ENCODE results near the gene UMODL1.

Gene UMODL1

DNA sequence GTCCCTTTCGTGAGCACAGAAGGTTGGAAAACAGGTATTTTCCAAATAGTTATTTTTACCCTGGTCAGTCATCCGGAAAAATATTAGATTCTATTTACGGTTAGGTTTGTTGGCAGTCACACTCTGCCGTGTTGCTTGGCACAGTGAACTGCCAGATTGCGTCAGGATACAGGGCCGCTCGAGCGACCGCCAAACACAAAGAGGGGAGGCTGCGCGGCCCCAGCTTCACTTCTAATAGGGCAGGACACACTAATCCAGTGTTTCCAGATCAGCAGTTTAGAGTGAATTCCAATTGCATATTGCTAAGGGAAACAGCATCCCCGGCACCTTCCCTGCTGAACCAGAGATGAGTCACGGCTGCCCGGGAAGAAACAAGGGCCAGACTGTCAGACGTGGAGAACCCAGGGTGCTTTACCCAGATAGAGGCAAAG is 22.9 kb downstream of the UMODL1 start:
- DNase-seq = peak in 7 of 56 donors; percentile 16 to 54 (median 25)

DNA sequence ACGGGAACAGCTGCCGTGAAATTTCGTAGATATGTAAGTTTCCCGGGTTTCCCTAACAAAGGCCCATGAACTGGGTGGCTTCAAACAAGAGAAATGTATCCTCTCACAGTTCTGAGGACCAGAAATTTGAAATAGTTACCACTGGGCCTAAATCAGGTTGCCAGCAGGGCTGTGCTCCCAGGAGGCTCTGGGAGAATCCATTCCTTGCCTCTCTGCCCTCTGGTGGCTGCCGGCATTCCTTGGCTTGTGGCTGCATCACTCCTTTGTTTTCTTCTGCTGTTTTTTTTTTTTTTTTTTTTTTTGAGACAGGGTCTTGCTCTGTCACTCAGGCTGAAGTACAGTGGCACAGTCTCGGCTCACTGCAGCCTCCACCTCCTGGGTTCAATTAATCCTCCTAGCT is 23.7 kb downstream of the UMODL1 start:
- no peak for DNase-seq

DNA sequence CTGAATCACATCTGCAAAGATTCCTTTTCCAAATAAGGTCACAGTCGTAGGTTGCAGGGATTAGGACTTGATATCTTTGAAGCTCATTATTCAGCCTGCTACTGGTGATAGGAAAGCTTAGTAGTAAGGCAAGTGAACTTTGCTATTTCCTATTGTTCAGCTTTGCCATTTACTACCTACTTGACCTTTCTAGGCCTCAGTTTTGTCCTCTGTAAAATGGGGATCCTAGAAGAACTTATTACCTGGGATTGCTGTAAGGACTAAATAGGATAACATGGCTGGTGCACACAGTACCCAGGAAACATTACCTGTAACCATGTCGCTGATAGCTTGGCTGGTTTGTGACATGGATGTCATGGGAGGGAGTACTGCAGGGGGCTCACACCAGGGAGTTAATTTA is 24.5 kb downstream of the UMODL1 start:
- DNase-seq = no peak

DNA sequence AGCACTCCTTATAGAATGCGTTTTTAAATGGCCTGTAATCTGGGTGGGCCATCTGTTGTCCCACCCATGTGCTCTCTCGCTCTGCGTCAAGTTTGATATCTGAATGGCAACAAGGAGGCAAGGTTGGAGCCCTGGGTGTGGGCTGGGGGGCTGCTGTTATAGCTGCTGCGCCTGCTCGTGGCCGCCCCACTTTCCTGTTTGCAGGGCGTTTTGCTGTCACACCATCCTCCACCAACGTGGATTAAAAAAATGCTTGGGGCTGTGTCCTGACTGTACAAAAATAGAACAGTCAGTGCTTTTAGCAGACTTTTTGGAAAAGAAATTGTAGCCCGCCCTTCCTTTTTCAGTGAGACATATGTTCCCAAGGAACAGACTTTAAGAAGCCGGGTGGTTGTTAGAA is 25.4 kb downstream of the UMODL1 start:
- no peak for DNase-seq

DNA sequence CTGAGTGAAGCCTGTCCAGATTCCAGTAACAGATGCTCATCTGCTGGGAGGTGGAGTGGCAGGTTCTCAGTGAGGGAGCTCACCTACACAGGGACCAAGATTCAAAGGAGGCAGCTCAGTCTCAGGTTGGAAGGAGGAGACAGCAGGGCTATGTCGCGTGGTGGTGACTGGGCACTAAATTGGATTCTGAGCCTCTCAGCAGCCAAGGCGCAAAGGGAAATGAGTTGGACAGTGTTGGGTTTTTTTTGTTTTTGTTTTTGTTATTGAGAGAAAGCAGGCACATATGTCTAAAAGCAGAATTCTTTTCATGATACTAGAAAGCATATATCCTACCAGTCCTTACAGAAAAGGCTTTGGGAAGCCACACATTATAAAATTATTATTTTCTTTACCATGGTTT is 26.2 kb downstream of the UMODL1 start:
- no peak for DNase-seq

DNA sequence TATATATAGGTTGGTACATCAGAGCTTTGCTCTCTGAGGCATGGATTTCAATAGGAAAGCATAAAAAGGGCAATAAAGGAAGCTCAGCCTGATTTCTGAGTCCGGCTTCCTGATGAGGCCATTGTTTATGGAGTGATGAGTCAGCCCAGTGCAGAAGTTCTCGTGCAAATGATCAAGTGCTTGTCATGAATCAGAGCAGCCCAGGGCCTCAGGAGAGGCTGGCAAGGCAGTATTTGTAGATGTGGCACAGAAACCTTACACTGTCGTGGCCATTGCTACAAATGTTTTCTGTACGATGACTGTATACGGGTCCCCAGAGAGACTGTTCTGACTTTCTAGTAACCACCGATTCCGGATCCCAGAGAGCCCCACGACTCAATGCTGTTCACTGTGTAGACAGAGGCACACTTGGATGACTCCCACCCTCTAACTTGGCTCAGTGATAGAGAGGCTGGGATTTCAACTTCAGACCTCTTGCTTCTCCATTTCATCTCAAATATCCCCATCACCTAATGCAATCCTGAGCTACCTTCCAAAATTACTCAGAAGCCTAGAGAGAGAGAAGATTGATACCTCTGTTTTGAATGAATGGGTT is 26.8 kb downstream of the UMODL1 start:
- peak in 3 of 56 donors; percentile 13 to 65 (median 21) for DNase-seq

DNA sequence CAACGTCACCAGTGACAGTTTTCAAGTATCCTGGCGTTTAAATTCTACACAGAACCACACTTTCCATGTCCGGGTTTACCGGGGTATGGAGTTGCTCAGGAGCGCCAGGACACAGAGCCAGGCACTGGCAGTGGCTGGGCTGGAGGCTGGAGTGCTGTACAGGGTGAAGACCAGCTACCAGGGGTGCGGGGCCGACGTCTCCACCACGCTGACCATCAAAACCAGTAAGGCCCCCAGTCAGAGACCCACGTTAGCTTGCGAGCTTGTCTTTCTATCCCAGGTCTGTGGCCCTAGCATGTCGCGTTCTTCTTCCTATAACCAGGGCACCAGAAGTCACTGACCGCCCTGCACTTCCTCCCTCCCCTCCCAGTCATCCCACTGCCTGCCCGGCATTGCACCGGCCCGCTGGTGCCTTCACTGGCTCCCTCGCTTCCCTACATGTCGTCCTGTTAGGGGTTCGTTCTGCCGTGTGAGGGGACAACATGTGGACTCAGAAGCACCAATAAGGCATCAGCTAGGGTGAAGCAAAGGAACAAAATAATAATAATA is 27.9 kb downstream of the UMODL1 start:
- DNase-seq = no peak

DNA sequence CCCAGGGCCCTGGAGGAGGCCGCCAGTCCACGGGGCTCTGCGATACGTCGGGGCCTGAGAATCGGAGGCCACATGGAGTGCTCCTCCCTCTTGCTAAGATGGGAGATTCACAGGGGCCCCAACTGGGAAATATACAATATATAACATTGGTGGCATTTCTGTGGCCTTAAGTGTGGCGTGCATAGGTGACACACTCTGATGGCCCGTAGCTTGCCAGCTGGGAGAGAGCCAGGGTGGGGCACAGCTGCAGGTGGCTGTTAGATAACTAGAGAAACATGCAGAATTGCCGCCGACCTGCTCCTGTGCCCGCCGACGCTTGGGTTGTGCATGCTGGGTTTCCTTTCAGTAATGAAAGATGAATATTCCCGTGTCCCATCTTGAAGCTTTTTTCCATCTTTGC is 30.1 kb downstream of the UMODL1 start:
- no peak for DNase-seq

DNA sequence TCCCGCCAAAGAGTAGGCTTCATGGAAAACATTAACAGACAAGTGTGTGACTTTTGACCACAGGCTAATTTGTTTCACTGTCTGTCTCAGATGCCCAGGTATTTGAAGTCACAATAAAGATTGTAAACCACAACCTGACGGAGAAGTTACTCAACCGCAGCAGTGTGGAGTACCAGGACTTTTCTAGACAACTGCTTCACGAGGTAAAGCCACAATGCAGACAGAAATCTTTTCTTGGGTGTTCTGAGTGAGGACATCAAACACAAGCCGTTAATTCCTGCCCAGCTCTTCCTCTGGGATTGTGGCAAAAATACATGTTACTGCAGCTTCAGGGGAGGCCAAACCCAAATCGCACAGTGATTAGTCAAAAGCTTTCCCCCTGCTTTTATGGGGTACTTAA is 31.0 kb downstream of the UMODL1 start:
- DNase-seq = no peak

DNA sequence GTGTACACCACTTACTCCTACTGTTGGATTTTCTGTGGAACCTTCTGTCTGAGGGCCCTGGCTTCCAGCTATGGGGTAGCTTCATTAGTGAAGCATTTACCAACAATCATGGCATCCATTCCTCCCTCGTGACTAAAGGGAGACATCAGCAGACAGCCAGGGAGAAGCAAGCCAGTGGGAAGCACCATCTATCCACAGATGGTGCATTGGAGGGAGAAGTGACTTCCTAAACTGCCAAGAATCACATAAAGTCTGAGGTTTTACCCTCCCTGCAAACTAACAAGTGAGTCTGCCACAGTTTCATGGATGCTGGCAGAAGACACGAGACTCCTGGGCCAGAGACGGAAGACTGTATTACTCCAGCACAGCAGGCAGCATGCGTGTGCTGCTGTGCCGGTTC is 31.4 kb downstream of the UMODL1 start:
- no peak for DNase-seq

DNA sequence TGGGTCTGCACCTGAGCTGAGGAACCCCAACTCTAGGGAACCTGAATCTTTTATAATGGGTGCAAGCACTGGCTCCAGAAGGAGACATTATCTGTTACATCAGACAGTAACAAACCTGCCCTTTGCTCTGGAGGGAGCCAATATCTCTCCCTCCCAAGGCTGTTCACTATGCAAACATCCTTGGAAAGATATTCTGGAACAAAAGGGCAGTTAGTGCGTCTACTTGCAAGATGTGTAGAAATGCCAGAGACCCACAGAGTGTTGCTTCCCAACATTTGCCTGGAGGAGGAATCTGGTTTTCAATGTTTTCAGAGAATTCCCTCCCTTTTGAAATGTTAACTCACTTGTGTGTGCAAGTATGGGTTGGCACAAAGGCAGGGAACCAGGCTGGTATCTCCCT is 31.9 kb downstream of the UMODL1 start:
- no peak for DNase-seq

DNA sequence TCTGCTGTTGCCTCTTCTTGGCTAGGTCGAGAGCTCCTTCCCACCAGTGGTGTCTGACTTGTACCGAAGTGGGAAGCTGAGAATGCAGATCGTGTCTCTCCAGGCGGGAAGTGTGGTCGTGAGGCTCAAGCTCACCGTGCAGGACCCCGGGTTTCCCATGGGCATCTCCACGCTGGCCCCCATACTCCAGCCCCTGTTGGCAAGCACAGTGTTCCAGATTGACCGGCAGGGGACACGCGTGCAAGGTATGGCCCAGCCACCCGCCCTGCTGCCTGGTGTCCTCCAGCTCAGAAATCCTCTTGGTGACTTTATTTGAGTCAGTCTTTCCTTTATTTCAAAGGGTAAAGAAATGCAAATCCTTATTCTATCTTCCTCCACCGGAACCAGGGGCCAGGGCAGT is 32.7 kb downstream of the UMODL1 start:
- DNase-seq = no peak

DNA sequence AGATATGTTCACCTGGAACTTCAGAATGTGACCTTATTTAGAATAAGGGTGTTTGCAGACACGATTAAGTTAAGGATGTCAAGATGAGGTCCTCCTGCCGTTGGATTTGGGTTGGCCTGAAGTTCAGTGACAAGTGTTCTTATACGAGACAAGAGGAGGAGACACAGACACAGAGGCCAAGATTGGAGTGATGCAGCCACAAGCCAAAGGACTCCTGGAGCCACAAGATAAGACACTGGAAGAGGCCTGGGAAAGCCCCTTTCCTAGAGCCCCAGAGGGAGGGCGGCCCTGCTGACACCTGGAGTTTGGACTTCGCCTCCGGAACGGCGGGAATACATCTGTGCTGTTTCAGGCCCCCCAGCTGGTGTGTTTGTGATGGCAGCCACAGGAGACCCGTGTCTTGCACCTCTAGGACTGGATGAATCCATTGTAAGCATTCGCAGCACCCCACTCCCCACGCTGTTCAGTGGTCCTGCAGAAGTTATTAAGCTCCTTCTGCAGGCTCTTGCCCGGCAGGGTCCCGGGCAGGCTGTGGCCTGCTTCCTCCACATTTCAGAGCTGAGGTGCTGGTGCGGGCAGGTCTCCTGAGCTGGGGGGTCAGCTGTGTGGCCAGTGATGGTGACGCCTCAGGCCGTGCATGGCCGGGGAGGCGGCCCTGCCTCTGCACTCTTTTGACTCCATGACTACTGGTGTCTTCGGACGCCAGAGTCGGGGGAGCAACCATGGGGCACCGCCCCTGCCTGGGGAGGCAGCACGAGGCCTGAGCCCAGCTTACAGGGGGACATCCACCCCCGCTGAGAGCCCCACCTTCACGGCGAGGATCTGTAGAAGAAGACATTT is 34.6 kb downstream of the UMODL1 start:
- no peak for DNase-seq

DNA sequence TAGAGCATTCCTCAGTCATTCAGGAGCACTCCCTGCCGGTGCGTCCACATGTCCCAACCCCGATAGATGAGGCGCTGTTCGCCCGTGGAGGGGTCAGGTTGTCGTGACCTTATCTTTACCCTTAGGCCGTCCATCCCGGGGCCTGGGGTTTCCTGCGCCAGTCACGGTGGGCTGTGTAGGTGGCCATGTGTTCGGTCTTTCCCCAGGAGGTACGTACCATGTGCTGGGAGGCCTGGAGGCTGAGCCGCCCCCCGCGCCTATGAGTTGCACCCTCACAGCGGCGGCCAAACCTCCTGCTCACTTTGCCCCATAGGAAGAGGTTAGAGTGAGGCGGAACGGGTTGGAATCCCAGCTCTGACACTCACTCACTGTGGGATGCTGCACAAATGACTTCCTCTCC is 35.3 kb downstream of the UMODL1 start:
- no peak for DNase-seq

DNA sequence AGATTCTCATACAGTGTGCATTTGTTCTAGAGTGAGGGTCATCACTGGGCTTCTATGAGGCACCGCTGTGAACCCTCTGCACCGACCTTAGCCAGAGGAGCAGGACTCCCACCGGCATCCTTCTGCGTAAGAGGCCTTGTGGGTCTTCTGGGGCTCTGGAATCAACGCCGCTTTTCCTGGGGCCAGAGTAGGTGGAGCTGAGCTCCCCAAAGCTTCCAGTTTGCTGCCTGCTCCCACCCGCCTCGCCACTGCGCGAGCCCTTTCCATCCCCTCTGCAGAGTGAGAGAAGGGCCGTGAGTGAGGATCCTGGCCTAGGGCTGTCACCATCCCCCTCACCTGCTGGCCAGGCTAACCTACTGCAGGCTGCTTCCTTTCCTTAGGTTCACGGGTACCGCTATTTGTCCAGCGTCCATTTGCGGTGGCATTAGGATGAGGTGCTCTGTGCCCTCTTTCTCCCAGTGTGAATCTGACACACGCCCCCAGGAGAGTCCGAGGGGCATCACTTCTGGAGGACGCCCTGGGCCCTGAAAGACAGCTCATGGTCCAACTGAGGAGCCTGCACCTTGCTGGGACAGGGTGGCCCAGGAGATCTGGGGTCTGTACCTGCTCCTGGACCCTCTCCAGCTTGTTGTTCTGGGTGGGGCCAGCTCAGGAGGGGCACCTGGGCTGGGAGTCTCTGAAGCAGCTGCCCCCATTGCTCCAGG is 36.2 kb downstream of the UMODL1 start:
- DNase-seq = no peak

DNA sequence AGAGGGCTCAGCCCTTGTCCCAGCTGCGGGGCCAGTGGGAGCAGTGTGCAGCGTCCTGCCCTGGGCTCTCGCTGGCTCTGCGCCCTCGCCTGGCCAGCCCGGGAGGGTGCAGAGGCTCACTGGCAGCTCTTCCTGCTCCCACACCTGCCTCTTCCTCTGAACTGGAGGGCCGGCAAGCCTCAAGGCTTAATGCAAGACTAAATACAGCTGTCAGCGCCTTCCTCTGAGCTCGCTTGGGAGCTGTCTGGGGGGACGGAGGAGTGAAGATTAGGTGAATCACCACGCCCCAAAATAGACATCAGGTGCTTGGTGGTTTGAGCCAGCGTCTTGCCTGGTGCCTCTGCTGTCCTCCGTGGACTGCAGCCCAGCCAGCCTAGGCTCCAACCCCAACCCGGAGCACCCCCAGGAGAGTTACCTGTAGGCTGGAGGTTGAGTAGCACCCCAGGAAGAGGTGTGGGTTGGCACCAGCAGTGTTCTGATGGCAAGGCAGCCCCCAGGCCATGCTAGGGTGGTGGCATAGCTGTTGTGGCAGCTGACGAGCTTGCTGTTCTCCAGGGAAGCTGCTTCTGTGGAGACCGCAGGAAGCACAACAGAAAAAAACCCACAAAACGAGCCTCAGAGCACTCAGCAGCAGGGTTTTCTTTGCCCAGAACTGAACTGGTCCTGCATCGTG is 36.9 kb downstream of the UMODL1 start:
- DNase-seq = peak in 17 of 56 donors; percentile 6 to 64 (median 23)

DNA sequence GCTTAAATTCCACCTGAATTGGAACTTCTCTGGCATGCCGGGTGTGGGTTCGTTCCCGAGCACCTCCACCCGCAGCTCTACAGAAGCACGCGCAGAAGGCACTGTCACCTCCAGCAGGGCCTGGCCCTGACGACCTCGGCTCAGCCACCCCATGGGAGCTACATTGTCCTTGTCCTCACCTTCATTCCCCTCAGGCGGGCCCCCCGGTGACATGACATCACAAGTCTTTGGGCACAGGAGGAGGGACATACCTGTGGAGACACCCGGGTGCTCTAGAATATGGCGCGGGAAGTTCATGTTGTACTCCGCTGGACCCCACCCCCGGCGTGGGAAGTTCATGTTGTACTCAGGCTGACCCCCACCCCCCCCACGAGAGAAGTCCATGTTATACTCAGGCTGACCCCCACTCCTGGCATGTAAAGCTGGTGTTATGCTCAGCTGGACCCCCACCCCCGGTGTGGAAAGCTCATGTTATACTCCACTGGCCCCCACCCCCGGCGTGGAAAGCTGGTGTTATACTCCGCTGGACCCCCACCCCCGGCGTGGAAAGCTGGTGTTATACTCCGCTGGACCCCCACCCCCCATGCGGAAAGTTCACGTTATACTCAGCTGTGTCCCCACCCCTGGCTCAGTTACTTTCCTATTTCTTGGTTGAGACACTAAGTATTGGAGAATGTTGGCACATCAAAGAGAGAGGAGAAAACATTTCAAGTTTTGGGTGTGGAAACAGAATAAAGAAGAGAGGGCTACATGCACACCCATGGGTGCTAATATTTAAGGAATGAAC is 37.6 kb downstream of the UMODL1 start:
- DNase-seq = no peak

DNA sequence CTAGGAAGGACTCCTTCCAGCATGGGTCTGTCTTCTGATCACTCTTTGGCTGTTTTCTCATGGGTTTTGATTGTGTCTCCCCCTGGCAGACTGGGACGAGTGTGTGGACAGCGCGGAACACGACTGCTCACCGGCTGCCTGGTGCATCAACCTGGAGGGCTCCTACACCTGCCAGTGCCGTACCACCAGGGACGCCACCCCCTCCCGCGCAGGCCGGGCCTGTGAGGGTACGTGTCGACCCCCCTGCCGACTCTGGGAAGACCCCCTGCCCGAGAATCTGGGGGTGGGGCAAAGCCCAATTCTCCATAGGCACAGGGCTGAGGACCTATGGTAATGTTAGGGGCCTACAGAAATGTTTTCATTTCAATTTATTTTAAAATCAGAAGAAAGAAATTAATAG is 38.4 kb downstream of the UMODL1 start:
- no peak for DNase-seq

DNA sequence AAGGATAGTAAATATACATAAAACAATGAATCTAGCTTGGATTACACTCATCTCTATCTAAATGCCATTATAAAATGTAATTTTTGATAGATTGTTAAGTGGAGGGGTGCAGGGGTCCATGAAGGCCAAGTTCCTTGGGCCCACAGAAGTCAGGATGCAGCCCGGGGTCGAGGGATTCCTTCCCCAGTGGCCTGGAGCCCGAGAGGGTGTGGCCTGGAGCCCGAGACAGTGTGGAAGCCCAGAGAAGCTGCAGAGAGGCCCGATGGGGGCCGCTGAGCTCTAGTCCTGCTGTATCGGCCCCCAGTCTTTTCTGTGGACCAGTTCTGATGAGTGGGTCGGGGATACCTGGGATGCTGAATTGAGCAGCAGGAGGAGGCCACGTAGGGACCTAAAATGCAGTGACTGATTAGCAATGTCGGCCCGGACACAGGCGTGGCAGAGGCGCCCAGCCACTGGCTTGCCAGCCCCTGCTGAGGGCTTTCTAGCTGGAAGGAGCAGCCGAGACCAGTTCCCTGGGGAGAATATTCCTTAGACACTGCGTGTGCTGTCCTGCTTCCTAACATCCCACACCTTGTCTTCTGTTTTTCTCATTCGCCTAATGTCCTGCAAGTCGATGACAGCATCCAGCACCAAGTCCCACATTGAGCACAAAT is 38.9 kb downstream of the UMODL1 start:
- no peak for DNase-seq
